ENCODE measurements around the gene ATP8A2. TPM values are rescaled to one million over a fixed set of nuclear protein-coding genes. Genes with fewer than 3 reads are reported as not detected.
"Not testable (repeated sequence)": the region's sequence is repeated elsewhere in the genome, so short reads cannot be mapped to it uniquely, and the experiment has no call there.

The ATP8A2 gene
- total RNA-seq, 4 donors from 2014 or later, result 0.18 to 11.6 (median 1.8) TPM

GRCh38 chr13:26072335-26072734 is 700.6 kb downstream of the ATP8A2 start:
- not testable (repeated sequence) for H3K4me1 ChIP-seq, H3K36me3 ChIP-seq, H3K27me3 ChIP-seq, H3K27ac ChIP-seq, DNase-seq, H3K4me3 ChIP-seq, H3K9me3 ChIP-seq
- peak in 3 of 6 experiments; percentile 8 to 30 (median 19) for TF ChIP-seq CTCF (IDR thresholded peaks at IDR 0.05)

GRCh38 chr13:26074706-26075105 is 702.9 kb downstream of the ATP8A2 start:
- no peak for DNase-seq
- no peaks in the 10 kb centered on the region for H3K4me1 ChIP-seq
- TF ChIP-seq POLR2A (IDR thresholded peaks at IDR 0.05), result no peak
- TF ChIP-seq CTCF (IDR thresholded peaks at IDR 0.05), result no peak
- no peaks in the 10 kb centered on the region for H3K9me3 ChIP-seq
- H3K27me3 ChIP-seq, result no peaks in the 10 kb centered on the region
- no peak overlapping the region for H3K27ac ChIP-seq
- no peaks in the 10 kb centered on the region for H3K36me3 ChIP-seq
- H3K4me3 ChIP-seq, result no peak overlapping the region

Small RNAs within 50 kb of the gene (small RNA-seq; reads per million reads assigned to genes)
- 0 reads per million in 2 donors for gene RN7SL741P
- 0 reads per million in 2 donors for gene RNU6-78P
- 0 reads per million in 2 donors for gene RNY1P3

Other genes with a start within 250 kb of the ATP8A2 start
- not detected for gene AMER2, start 199.7 kb upstream of the ATP8A2 start, total RNA-seq
- gene MTMR6, start 84.5 kb upstream of the ATP8A2 start, total RNA-seq, result 10 to 100 TPM in 2 of 4 donors, 1 to 10 TPM in 2; 6.4 to 14.9 (median 10.6) TPM
- 10 to 100 TPM; 24.4 to 96.6 (median 42.4) TPM for gene NUP58, start 70.3 kb upstream of the ATP8A2 start, total RNA-seq